Fibroblast of the aortic adventitia (primary cell): ENCODE results near the gene MALT1. TPM values are rescaled to one million over a fixed set of nuclear protein-coding genes. Genes with fewer than 3 reads are reported as not detected.
A peak's percentile ranks its signal among the peaks of the same experiment; 100 is the strongest.

Experiments used
- DNase-seq: peaks from one replicate; pipeline ENCODE4 v3.0.0-alpha.2; 2010; ENCODE audit warnings: low read depth
- H3K4me3 ChIP-seq: 2 replicates; pipeline ENCODE4 v1.5.1; 2011; ENCODE audit warnings: low read depth, mild to moderate bottlenecking, control low read depth, low read length, moderate library complexity
- total RNA-seq: library from RNA; depleted of rRNA; stranded (reverse); fragments of >200 nt; gene quantifications from 2 replicates; pipeline ENCODE4 v1.2.3, GENCODE V29; 2012; ENCODE audit warnings: low replicate concordance
- TF ChIP-seq, protein P1 (sequence below): IDR thresholded peaks from 2 replicates; pipeline ENCODE4 v1.5.1; 2011; ENCODE audit warnings: mild to moderate bottlenecking, low read length, control low read depth, inconsistent platforms; ENCODE audit not compliant: insufficient read depth

Gene MALT1
- total RNA-seq, 1 donor = 18.3 TPM

GRCh38 chr18:58727776-58728500 is 56.7 kb downstream of the MALT1 start:
- DNase-seq = peak; percentile 3

DNA sequence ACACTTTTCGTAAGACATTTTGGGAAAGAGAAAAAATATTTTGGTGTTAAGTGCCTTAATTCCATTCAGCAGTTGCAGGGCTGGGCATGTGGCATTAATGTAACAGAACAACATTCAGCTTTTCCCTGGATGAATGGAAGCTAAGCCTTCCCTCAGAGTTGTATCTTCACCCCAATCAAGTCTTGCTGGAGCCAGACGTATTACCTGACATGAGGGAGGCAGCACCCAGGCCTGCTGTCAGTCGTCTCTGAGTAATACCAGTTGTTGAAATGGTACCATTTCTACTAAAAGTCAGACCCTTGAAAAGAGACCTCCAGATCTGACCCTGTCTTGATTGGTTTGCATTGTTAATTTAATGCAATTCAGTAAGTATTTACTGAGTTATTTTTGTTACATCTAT is 57.5 kb downstream of the MALT1 start:
- H3K4me3 ChIP-seq = no peak overlapping the region
- no peak for DNase-seq
- TF ChIP-seq, protein P1, sequence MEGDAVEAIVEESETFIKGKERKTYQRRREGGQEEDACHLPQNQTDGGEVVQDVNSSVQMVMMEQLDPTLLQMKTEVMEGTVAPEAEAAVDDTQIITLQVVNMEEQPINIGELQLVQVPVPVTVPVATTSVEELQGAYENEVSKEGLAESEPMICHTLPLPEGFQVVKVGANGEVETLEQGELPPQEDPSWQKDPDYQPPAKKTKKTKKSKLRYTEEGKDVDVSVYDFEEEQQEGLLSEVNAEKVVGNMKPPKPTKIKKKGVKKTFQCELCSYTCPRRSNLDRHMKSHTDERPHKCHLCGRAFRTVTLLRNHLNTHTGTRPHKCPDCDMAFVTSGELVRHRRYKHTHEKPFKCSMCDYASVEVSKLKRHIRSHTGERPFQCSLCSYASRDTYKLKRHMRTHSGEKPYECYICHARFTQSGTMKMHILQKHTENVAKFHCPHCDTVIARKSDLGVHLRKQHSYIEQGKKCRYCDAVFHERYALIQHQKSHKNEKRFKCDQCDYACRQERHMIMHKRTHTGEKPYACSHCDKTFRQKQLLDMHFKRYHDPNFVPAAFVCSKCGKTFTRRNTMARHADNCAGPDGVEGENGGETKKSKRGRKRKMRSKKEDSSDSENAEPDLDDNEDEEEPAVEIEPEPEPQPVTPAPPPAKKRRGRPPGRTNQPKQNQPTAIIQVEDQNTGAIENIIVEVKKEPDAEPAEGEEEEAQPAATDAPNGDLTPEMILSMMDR = no peak

More at GRCh38 chr18:58727776-58728500, 56.7 kb downstream of the MALT1 start:
- H3K4me3 ChIP-seq = no peak overlapping the region
- TF ChIP-seq, protein P1 = no peak

GRCh38 chr18:58730618-58731017 is 59.4 kb downstream of the MALT1 start:
- no peak for DNase-seq
- no peak overlapping the region for H3K4me3 ChIP-seq
- TF ChIP-seq, protein P1 = no peak

GRCh38 chr18:58732471-58732870 is 61.2 kb downstream of the MALT1 start:
- no peak overlapping the region for H3K4me3 ChIP-seq
- TF ChIP-seq, protein P1 = no peak
- DNase-seq = no peak

DNA sequence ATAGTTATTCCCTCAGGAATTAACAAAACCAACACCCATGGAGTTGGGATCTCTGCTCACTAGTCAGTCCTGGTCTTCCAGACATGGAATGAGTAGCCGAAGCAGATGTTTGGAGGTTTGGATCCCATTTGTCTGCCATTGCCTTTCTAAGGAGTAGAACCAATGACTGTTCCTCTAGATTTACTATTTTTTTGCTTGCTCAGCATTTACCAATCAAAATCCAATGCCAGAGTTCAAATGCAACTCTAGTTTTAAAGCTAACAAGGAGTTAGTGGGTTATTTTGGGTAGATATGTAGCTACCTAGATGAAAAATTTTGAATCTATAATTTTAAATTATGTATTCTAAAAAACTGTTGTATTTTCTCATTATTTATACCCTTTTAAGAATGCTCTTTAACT is 62.6 kb downstream of the MALT1 start:
- no peak for DNase-seq
- H3K4me3 ChIP-seq = no peak overlapping the region
- TF ChIP-seq, protein P1 = no peak

GRCh38 chr18:58738322-58738721 is 67.1 kb downstream of the MALT1 start:
- no peak overlapping the region for H3K4me3 ChIP-seq
- TF ChIP-seq, protein P1 = no peak
- DNase-seq = no peak

DNA sequence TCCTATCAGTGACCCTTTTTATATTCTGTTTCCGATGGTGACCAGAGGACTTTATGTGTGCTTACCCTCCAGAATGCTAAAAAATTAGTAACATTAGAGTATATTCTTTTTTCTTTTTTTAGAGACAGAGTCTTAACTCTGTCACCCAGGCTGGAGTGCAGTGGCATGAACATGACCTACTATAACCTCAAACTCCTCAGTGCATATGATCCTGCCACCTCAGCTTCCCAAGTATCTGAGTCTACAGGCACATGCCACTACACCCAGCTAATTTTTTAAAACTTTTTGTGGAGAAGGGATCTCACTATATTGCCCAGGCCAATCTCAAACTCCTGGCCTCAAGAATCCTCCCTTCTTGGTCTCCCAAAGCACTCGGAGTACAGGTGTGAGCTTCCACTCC is 74.6 kb downstream of the MALT1 start:
- TF ChIP-seq, protein P1 = no peak
- H3K4me3 ChIP-seq = no peak overlapping the region
- no peak for DNase-seq
